Astrocyte of the spinal cord (primary cell): ENCODE measurements around the gene PSD.
A peak's percentile ranks its signal among the peaks of the same experiment; 100 is the strongest.

ENCODE experiments used
- DNase-seq: peaks from one replicate; pipeline ENCODE4 v3.0.0; 2011; ENCODE audit warnings: low read depth, low spot score
- H3K4me3 ChIP-seq: 2 replicates; pipeline ENCODE4 v1.5.1; 2011; ENCODE audit warnings: low read depth, mild to moderate bottlenecking, low read length, moderate library complexity
- CTCF ChIP-seq: IDR thresholded peaks from 2 replicates; pipeline ENCODE4 v1.5.1; 2012; ENCODE audit warnings: low read depth, mild to moderate bottlenecking, low read length, inconsistent platforms
- in situ Hi-C: cut with HindIII; loops from 2 replicates; pipeline ENCODE4 v1.10.0; 2017; ENCODE audit warnings: low sequenced_read_pairs

Gene PSD

GRCh38 chr10:102392306-102392705, 26.3 kb downstream of the PSD start:
- no peak for TF ChIP-seq CTCF
- DNase-seq: no peak
- no peak overlapping the region for H3K4me3 ChIP-seq
- in situ Hi-C loops: no loop called here

- TF ChIP-seq CTCF: no peak
- in situ Hi-C loops: no loop called here
- no peak for DNase-seq
- H3K4me3 ChIP-seq: no peak overlapping the region
Observed at GRCh38 chr10:102389894-102390293, 28.7 kb downstream of the PSD start.

- TF ChIP-seq CTCF: no peak
- H3K4me3 ChIP-seq: no peak overlapping the region
- DNase-seq: no peak
- in situ Hi-C loops: no loop called here
Observed at GRCh38 chr10:102384606-102385429, 33.8 kb downstream of the PSD start.

GRCh38 chr10:102384053-102384452, 34.5 kb downstream of the PSD start:
- in situ Hi-C loops: no loop called here
- no peak for DNase-seq
- TF ChIP-seq CTCF: peak; percentile 33
- no peak overlapping the region for H3K4me3 ChIP-seq

- DNase-seq: no peak
- no peak overlapping the region for H3K4me3 ChIP-seq
- TF ChIP-seq CTCF: no peak
- in situ Hi-C loops: no loop called here
Observed at GRCh38 chr10:102382871-102383270, 35.7 kb downstream of the PSD start.

- no peak for DNase-seq
- no peak for TF ChIP-seq CTCF
- no peak overlapping the region for H3K4me3 ChIP-seq
- in situ Hi-C loops: no loop called here
Observed at GRCh38 chr10:102381983-102382382, 36.6 kb downstream of the PSD start.
